Stimulated activated CD8-positive, alpha-beta memory T cell treated with anti-CD3 and anti-CD28 coated beads, Interleukin-7, amount 100 ng/mL, for 1 hour (primary cell): ENCODE results near the gene EXTL2.
"Not testable (repeated sequence)": the region's sequence is repeated elsewhere in the genome, so short reads cannot be mapped to it uniquely, and the experiment has no call there.

ENCODE experiments used
- DNase-seq, 2 donors: peaks; one replicate each; pipeline ENCODE4 v3.0.0-alpha.2; 2020; ENCODE audit warnings: low read depth in 2 of 2

EXTL2 gene

DNA sequence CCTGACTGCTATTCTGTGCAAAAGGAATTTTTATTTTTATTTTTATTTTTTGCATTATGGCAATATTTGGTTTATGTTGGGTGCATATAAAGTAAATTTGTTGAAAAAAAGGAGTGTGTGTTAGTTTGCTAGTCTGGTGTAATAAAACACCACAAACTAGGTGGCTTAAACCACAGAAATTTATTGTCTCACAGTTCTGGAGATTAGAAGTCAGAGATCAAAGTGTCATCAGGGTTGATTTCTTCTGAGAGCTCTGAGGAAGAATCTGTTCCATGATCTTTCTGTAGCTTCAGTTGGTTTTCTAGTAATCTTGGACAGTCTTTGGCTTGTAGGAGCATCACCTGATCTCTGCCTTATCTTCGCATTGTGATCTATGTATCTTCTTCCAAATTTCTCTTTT is 7.7 kb upstream of the EXTL2 start:
- no peak for DNase-seq

DNA sequence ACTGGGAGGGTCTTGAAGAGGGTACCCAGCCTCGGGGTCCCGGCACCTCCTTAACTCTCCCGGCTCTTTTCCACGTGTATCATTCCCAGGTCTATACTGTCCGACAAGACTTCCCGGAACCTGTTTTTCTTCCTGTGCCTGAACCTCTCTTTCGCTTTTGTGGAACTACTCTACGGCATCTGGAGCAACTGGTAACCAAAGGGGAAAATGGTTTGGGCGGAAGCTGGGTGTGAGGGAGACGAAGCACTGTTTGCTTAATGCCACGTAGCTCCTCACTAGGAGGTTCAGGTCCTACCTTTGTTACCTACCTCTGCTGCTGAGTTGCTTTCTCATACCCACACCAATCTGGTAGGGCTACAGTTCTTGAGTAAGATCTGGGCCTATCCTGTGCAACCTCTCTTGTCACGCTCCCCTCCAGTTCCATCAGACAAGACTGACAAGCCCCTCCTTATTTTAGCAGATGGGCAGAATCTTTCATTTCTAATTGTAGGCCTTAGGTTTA is 1.9 kb upstream of the EXTL2 start:
- peak; percentile 14 to 18 for DNase-seq

DNA sequence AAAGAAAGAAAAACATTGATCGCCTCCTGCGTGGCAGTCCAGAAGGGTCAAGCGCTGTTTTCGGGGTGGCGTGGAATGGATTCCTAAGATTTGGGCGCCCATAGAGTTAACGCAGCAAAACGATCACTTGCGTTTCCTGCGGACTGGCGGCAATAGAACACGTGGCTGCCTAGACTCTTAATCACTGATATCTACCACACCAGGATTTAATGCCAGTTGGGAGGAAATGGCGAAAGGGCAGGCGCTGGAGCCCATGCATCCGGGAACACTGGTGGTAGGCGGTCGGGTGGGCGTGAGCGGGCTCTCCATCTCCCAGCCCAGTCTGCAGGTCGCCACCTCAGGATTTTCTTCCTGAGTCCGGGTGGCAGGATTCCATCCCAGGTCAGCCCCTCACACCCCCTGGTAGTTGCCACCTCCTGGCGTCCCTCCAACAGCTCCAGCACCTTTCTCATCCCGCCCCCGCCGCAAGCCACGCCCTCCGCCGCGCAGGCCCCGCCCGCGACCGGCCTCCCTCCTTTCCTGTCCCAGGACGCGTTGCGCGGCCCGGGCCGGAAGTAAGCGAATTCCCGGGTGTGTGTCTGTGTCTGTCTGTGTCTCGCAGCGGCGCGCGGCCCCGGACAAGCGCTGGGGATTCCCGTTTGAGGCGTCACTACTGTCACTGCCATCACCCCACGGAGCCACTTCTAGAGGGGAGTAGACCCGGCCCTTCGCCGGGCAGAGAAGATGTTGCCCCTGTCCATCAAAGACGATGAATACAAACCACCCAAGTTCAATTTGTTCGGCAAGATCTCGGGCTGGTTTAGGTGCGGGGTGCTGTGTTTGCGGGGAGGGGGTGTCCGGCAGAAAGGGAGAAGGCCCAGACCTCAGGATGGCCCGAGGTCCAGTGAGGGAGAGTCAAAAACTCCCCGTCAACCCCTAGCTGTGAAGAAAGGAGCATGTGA is 1.2 kb upstream of the EXTL2 start, which contains the start of gene SLC30A7:
Gene SLC30A7 (plus strand): TSS at position 551 of the 941 bp plus-strand sequence. CDS start 173 bp downstream, at position 724.
- peak; percentile 92 to 97 for DNase-seq

DNA sequence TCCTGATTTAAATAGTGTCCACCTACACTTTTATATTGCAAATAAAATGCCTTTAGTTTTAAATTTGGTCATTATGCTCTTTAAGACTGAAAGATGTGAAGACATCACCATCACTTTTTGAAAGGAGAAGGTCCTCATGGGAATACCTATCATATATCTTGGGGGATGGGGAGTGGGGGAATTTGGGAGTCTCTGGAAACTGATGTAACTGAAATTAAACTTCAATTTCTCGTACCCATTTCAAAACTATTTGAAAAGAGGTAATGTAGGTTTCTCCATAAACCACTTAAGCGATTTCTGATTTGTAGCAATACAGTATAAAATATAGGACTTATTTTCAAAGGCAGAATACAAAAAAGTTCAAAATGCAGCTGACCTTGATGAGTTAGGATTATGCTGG is 924 bp downstream of the EXTL2 start:
- DNase-seq, result no peak

DNA sequence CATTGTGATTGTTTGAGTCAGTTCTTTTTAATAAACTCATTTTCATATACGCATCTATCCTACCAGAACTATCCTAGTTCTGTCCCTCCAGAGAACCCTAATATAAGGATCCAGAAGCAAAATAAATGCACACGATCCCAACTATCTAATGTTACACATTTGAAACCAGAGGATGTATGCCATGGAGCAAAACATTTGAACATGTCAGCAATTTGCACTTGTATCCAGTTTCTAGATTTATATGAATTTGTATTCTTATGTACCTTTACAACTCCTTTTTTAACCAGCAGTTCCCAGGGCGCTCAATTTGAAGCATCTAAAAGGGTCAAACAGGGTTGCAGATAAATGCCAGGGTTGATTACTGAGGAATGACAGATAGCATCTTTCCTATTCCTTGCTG is 2.1 kb downstream of the EXTL2 start:
- no peak for DNase-seq

DNA sequence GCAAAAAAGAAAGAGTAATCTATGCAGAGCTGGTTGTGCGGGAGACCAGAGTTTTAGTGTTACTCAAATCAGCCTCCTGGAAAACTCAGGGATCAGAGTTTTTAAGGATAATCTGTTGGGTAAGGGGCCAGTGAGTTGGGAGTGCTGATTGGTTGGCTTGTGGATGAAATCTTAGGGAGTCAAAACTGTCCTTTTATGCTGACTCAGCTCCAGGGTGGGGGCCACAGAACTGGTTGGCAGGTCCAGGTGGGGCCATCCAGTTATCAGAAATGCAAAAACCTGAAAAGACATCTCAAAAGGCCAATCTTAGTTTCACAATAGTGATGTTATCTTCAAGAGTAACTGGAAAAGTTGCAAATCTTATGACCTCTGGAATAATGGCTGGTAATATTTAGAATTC is 3.3 kb downstream of the EXTL2 start:
- DNase-seq, result no peak

DNA sequence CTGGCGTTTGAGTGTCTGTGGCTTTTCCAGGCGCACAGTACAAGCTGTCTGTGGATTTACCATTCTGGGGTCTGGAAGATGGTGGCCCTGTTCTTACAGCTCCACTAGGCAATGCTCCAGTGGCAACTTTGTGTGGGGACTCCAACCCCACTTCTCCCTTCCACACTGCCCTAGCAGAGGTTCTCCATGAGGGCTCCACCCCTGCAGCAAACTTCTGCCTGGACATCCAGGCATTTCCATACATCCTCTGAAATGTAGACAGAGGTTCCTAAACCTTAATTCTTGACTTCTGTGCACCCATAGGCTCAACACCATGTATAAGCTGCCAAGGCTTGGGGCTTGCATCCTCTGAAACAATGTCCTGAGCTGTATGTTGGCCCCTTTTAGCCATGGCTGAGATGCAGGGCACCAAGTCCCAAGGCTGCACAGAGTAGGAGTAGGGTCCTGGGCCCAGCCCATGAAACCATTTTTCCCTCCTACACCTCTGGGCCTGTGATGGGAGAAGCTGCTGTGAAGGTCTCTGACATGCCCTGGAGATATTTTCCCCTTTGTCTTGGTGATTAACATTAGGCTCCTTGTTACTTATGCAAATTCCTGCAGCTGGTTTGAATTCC is 4.7 kb downstream of the EXTL2 start:
- not testable (repeated sequence) for DNase-seq

DNA sequence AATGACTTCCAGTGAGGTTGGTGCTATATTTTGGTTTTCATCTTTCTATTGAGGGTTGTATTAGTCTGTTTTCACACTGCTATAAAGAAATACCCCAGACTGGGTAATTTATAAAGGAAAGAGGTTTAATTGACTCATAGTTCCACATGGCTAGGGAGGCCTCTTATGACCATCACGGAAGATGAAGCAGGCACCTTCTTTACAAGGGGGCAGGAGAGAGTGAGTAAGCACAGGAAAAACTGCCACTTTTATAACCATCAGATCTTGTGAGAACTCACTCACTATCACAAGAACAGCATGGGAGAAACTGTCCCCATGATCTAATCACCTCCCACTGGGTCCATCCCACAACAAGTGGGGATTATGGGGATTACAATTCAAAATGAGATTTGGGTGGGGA is 5.6 kb downstream of the EXTL2 start:
- DNase-seq, result not testable (repeated sequence)

DNA sequence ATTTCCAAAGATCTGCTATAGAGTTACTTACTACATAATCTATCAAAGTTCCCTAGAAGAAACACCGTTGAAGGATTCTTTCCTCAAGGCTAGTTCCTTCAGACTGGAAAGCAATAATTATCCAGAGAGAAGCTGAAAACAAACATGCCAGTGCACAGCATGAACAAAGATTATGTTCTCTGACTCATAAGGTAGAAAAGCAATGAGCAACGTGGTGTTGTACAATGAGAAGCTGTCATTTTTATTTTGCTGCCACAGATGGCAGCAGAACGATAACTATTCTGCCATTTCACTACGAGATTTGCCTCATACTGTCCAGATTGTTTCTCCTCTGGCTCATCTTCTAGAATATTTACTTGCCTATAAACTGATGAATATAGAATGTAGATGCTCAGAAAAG is 10.7 kb downstream of the EXTL2 start:
- no peak for DNase-seq

DNA sequence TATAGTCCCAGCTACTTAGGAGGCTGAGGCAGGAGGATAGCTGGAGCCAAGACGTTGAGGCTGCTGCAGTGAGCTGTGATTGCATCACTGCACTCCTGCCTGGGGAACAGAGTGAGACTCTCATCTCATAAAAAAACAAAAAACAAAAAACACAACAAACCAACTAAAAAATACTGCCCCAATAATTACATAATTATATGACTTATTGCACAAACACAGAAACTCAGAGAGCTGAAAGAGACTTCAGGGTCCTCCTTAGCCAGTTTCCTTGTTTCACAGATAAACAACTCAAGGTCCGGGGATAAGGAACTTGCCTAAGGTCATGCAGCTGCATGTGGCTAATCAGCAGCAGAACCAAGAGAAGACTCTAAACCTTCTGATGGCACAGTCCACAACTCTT is 11.9 kb downstream of the EXTL2 start:
- DNase-seq, result no peak

DNA sequence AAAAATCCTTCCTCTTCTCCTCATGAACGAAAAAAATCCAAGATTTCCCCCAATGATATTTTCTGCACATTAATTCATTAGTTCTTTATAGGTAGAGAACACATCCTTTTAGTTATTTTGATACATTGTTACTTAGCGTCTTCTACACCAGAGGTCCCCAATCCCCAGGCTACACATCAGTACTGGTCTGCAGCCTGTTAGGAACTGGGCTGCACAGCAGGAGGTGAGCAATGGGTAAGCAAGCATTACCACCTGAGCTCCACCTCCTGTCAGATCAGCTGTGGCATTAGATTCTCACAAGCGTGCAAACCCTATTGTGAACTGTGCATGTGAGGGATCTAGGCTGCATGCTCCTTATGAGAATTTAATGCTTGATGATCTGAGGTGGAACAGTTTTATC is 13.0 kb downstream of the EXTL2 start:
- no peak for DNase-seq

DNA sequence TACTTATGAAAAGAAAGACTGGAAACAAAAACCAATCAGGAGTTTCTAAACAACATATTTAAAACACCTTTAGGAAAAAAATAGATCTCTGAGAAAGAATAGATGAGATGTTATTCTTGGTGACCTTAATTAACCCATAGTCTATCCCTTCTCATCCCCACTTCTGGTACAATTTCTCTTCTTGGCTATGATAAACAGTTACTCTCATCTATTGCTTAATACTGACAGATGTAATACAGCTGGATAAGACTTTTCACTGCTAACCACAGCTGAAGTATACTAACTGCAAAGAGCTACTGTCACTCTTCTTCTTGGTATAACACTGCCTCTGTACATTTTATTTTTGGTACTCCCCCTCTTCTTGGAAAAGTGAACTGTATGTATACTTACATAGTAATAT is 15.2 kb downstream of the EXTL2 start:
- DNase-seq, result no peak

DNA sequence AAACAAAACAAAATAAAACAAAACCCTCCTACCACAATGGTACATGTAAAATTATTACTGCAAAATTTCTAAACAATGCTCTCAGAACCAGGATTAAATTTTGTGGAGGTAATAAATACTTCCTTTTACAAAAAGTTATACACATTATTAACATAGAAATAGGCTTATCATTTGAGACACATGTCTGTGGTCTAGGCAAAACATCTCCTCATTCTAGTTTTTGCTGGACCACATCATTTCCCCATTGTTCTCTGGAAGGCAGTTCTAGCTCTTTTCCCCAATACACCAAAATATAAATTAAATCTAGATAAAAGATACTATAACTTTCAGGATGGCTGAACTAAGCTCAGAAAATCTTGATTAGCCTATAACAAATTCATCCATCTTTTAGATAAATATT is 18.4 kb downstream of the EXTL2 start:
- no peak for DNase-seq

DNA sequence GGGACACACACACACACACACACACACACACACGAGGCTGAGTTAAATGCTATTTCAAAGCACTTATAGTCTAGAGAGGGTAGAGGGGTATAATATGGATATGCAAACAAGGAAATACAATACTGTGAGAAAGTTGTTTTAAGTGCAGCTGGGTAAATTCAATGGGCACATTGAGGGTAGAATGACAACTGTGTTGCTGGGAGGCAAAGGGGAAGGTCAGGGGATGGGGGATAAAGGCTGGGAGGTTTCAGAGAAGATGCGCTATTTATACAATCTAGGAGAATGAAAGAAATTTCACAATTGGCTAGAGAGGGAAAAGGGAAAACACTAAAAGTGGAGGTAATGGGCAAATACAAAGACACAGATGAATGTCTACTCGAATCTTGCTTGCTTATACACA is 19.4 kb downstream of the EXTL2 start:
- no peak for DNase-seq

DNA sequence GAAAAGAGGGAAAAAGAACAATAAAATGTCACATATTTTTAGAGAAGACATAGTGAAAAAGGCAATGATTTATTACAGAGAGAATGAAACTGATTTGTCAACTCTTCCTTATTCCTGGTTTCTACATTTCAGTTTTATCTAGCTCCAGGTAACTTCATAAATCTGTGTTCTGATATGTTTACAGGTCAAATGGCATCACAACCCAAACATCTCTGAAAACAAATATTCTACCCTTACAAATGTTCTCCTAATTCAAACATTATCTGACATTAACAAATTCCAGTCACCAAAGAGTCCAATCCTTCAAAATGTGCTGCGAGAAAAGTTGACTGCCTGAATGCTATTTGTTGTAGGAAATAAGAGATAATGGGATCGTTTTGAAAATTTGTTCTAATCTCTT is 20.2 kb downstream of the EXTL2 start:
- no peak for DNase-seq

DNA sequence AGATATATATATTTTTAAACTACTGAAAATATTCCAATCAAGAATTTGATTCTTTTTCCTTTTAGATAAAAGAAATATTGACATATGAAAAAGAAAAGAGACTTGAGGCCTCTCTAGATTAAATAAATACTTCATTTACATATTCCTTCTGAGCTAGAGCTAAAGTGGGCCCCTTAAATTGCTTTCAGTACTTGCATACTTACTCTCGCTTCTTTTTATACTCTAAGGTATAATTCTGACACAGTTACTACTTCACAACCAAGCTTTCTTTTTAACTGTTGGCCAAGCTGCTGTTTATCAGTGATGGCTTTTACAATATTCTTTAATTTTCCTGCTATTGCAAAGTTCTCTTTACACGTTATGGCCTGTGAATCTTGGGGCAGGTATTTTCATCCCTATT is 24.6 kb downstream of the EXTL2 start:
- no peak for DNase-seq

DNA sequence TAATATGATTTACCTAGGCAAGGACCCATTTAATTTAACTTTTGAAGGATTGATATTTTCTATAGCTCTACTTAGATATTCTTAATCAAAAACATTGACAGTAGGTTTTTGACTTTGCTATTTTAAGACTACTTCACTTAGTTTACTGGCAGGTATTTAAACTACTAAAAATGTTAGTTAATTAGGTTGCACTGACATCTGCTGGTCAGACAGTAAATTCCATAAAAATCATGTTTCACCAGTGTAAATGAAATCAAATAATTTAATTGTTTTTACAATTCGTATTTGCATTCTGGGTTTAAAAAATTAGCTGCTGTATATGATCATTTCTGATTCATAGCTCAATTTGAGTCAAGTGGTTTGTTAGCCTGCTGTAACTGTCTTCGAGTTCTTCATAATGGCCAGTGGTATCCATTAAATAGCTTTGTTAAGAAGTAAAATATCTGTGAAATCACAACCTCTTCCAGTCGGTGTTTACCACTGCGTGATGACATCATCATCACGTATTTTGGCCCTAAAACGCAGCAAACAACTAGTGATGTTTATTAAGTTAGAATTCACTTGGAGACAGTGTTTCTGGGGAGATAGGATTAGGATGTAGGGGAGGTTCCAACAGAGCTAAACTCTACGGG is 26.2 kb downstream of the EXTL2 start:
- DNase-seq, result no peak

DNA sequence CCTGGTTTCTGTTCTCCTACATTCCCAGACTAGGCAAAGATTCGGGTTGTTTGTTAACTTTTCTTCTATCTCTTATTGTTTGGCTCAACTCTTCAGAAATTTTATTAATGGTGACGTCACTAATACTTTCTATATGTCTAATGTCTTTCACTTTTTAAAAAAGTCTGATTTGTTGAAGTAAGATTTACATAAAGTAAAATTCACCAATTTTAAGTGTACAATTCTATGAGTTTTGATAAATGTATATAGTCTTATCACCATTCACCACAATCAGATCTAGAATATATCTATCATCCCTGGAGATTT is 27.8 kb downstream of the EXTL2 start:
- no peak for DNase-seq

DNA sequence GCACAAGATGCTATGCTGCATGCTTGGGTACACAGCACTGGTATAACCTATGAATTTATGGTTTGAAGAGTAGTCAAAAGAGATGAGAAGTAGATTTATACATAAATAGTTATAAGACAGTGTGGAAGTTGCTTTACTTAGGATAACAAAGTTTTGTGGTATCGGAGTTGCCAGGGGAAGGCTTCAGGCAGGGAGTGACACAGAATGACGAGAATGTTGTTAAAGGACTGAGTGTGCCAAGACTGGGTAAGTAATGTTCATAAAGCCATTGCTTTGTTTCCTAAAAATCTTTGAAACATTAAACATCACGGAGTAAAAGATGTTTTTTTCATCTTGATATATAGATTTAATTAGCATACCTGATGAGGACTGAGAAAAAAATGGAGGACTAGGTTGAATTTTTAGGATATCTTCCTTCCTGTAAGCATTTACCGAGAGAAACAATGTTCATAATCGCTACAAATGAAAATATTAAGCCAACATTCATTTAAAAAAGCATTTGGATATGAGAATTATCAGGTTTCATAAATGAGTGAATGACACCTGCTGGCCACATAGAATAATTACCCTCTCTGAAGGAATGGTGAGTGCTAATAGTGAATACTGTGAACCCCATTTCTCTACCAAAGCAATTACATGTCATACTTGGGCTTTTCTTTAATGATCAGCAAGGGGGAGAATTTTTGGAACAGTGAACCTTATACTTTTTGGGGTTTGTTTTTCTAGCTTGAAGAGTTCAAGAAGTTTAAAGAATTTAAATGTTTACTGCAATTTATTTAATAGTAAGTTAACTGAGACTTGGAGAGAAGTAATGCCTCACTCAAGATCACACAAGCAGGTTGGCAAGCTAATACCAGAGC is 28.4 kb downstream of the EXTL2 start:
- no peak for DNase-seq

DNA sequence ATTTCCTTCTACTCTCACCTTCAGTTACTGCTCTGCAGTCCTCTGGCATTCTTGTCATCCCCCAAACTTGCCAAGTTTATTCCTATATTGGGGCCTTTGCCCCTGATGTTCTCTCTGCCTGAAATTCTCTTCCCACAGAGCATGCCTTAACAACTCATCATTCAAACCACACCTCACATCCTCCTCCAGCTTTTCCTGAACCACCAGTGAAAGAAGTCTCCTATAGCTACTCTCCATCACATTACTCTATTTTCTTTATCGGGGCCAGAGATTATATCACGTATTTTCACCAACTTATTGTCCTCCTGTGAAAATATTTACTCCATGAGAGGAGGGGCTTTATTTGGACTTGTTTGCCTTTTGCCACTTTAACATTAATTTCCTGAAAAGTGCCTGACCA is 32.1 kb downstream of the EXTL2 start:
- no peak for DNase-seq

DNA sequence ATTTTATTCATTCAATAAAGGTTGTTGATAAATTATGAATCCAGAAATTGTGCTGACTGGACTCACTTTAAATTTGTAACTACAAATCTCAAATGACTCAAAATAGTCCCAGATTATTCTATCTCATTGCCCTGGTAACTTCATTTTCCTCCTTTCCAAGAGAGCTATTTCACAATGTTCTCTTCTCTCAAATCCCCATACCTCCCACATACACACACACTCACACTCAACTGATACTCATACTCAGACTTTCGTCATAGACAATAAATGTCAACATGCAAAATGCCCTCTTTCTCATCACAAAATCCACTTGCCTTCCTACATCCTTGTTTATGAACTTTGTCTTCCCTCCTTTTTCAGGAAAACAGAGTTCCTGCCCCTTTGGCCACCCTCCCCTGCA is 33.3 kb downstream of the EXTL2 start:
- no peak for DNase-seq
